BJ (cell line): ENCODE data around the gene GJB6. TPM values are rescaled to one million over a fixed set of nuclear protein-coding genes. Genes with fewer than 3 reads are reported as not detected.

Source experiments
- CTCF ChIA-PET: fragments of 350-600 bp; formaldehyde crosslinking; extraction: SDS; loops from one replicate; lab custom pipeline; 2021; ENCODE audit warnings: antibody characterized with exemption, inconsistent platforms; lab: Yijun Ruan, JAX
- POLR2A ChIA-PET: fragments of 300-600 bp; sonication (Branson Sonifier 250); formaldehyde crosslinking; extraction: SDS; loops from one replicate; lab custom pipeline; 2021; ENCODE audit warnings: antibody characterized with exemption; lab: Charles Lee
- DNase-seq: peaks from one replicate; pipeline ENCODE4 v3.0.0-alpha.2; 2011; ENCODE audit warnings: low read depth
- H3K27me3 ChIP-seq: 2 replicates; pipeline ENCODE4 v1.6.0; 2011; ENCODE audit warnings: low read length; ENCODE audit not compliant: control insufficient read depth, insufficient read depth
- H3K36me3 ChIP-seq: 2 replicates; pipeline ENCODE4 v1.5.1; 2011; ENCODE audit warnings: low read length; ENCODE audit not compliant: control insufficient read depth, insufficient read depth
- H3K4me3 ChIP-seq: 2 replicates; pipeline ENCODE4 v1.5.1; 2011; ENCODE audit warnings: low read depth, mild to moderate bottlenecking, control low read depth, low read length
- CTCF ChIP-seq: IDR thresholded peaks from 2 replicates; pipeline ENCODE4 v1.5.1; 2011; ENCODE audit warnings: low read depth, mild to moderate bottlenecking, control low read depth, inconsistent platforms, low read length, moderate library complexity; ENCODE audit not compliant: insufficient read depth
- polyA plus RNA-seq: library from polyadenylated mRNA; depleted of rRNA; stranded (reverse); fragments of >200 nt; gene quantifications from 2 replicates; pipeline ENCODE4 v1.2.3, GENCODE V29; 2011; rRNA removed

Gene GJB6
- polyA plus RNA-seq, 1 experiment: not detected

GRCh38 chr13:20173116-20173746 lies 58.9 kb downstream of the GJB6 start:
- no peak for DNase-seq
- POLR2A ChIA-PET: no interaction called here
- CTCF ChIA-PET: interaction anchor here (1.1 to 1.6 kb wide), 3 partner anchors 9 to 24 kb away, joined by 3 to 4 read pairs (median 3); no protein-coding TSS in a partner anchor

More at GRCh38 chr13:20173116-20173746, 58.9 kb downstream of the GJB6 start:
- Histone ChIP-seq H3K4me3 (no peak overlapping the region), H3K36me3 (no peaks in the 10 kb centered on the region), H3K27me3 (peaks cover 15% of the 10 kb centered on the region)
- no peak for TF ChIP-seq CTCF

Other genes with a start within 250 kb of the GJB6 start
- gene GJA3, start 71.3 kb downstream of the GJB6 start, polyA plus RNA-seq: 0.05 and 0.13 TPM in 2 replicates
- not detected in 2 replicates for gene GJB2, start 39.4 kb downstream of the GJB6 start, polyA plus RNA-seq